A673 (cell line): ENCODE data around the gene CCDC24.

Experiments
- EZH2 ChIP-seq: fragments of 200-600 bp; sonication (generic); IDR thresholded peaks from 2 replicates; pipeline ENCODE4 v1.6.1; 2017; ENCODE audit warnings: borderline replicate concordance, low read depth, mild to moderate bottlenecking, mixed read lengths, antibody characterized with exemption, low read length; ENCODE audit not compliant: poor library complexity, severe bottlenecking
- TF ChIP-seq, protein P1 (sequence below): fragments of 300-800, 200-600 bp; sonication (generic); conservative IDR thresholded peaks from 2 replicates; pipeline ENCODE4 v1.5.1; 2017; ENCODE audit warnings: low read depth, mild to moderate bottlenecking, antibody characterized with exemption, low read length, moderate library complexity, mixed read lengths

DNA sequence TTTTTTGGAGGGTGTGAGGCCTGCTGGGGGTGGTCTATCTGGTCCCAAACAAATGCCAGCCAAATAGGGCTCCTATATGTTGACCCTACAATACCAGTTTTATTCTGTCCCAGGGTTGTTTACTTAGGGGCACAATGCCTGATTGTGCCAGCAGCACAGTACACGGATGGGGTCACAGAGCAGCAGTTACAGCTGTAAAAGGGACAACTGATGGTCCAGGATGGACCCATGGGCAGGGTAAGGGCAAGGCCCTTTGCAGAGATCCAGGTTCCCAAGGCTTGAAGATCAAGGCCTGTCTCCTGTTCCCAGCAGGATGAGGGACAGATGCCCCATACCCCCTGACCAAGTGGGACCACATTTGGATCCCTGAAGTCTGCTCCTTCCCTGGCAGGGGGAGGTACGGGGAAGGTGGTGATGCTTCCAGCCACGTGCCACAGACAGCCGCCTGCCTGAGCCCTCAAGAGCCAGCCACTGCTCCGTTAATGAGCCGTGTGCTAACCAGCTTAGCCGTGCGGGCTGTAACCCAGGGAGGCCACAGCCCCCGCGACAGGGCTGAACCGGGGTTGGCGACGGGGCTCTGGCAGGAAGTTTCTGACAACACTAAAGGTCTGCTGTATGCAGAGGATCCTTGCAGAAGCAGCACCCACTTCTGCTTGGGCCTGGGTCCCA lies 21.7 kb downstream of the CCDC24 start:
- TF ChIP-seq, protein P1, sequence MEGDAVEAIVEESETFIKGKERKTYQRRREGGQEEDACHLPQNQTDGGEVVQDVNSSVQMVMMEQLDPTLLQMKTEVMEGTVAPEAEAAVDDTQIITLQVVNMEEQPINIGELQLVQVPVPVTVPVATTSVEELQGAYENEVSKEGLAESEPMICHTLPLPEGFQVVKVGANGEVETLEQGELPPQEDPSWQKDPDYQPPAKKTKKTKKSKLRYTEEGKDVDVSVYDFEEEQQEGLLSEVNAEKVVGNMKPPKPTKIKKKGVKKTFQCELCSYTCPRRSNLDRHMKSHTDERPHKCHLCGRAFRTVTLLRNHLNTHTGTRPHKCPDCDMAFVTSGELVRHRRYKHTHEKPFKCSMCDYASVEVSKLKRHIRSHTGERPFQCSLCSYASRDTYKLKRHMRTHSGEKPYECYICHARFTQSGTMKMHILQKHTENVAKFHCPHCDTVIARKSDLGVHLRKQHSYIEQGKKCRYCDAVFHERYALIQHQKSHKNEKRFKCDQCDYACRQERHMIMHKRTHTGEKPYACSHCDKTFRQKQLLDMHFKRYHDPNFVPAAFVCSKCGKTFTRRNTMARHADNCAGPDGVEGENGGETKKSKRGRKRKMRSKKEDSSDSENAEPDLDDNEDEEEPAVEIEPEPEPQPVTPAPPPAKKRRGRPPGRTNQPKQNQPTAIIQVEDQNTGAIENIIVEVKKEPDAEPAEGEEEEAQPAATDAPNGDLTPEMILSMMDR, result no peak
- no peak for TF ChIP-seq EZH2
